Mammary epithelial cell (primary cell): Measurements from ENCODE around the gene ABHD13.

Source experiments
- EZH2 ChIP-seq: IDR thresholded peaks from 2 replicates; pipeline ENCODE4 v1.6.1; 2012; ENCODE audit warnings: low read length, inconsistent platforms, borderline replicate concordance
- TF ChIP-seq, protein P1 (sequence below), 2 donors: IDR thresholded peaks in 1 of 2; conservative IDR thresholded peaks in 1 of 2; 2 replicates each; pipeline ENCODE4 v1.5.1; 2011 to 2012; ENCODE audit warnings: inconsistent platforms in 2 of 2, low read length in 2 of 2, mild to moderate bottlenecking in 2 of 2, control low read depth in 1 of 2, low read depth in 1 of 2; ENCODE audit not compliant: insufficient read depth in 1 of 2; ENCODE audit errors: extremely low read depth in 1 of 2

DNA sequence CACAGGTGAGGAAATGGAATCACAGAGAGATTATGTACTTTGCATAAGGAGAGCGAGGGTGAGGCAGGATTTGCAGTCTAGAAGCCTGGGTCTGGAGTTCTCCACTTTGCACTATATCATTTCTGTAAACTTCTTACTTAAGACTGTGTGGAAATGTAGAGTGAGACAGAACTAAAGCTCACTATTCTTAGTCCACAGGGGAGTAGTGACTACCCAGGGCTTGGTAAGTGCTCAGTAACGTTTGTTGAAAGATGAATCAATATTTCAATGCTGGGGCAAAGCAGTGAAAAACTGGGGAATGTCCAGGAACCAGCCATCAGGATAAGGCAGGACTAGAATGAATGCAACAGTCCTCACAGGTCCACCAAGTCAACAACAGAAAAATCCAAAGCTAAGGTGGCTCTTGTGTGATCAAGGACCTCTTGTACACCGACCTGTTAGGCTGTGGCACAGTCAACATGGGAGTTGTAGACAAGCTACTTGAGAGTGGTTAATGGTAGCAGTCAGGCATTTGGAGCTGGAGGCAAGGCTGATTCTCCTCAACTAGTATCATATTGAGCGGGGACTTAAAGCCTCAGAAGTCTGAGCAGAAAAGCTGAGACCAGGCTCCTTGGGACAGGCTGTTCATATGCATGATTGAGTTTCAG, 50.4 kb downstream of the ABHD13 start:
- TF ChIP-seq, protein P1, sequence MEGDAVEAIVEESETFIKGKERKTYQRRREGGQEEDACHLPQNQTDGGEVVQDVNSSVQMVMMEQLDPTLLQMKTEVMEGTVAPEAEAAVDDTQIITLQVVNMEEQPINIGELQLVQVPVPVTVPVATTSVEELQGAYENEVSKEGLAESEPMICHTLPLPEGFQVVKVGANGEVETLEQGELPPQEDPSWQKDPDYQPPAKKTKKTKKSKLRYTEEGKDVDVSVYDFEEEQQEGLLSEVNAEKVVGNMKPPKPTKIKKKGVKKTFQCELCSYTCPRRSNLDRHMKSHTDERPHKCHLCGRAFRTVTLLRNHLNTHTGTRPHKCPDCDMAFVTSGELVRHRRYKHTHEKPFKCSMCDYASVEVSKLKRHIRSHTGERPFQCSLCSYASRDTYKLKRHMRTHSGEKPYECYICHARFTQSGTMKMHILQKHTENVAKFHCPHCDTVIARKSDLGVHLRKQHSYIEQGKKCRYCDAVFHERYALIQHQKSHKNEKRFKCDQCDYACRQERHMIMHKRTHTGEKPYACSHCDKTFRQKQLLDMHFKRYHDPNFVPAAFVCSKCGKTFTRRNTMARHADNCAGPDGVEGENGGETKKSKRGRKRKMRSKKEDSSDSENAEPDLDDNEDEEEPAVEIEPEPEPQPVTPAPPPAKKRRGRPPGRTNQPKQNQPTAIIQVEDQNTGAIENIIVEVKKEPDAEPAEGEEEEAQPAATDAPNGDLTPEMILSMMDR (conservative IDR thresholded peaks at IDR 0.05 in 1 of 2, IDR thresholded peaks at IDR 0.05 in 1 of 2; ENCODE audit: extremely low read depth in 1 of 2, insufficient read depth in 1 of 2, low read depth in 1 of 2, low read length in 2 of 2), result no peak
- no peak for TF ChIP-seq EZH2
